ENCODE measurements around the gene ZG16.

The ZG16 gene

GRCh38 chr16:29831490-29831889 is 53.4 kb downstream of the ZG16 start:
- no peak for DNase-seq

Data from NCI-H2029 (cell line).